CD14-positive monocyte (primary cell): Measurements from ENCODE around the gene ABRAXAS1. TPM values are rescaled to one million over a fixed set of nuclear protein-coding genes. Genes with fewer than 3 reads are reported as not detected.

Source experiments
- DNase-seq, 3 donors: peaks; one replicate each; pipeline ENCODE4 v3.0.0-alpha.2; 2011 to 2022
- H2AFZ ChIP-seq: 2 replicates; pipeline ENCODE4 v1.6.0; 2012; ENCODE audit warnings: mild to moderate bottlenecking, low read depth, low read length, inconsistent platforms; ENCODE audit not compliant: insufficient read depth, poor library complexity, severe bottlenecking
- H3K27ac ChIP-seq, 2 donors: 1 replicate in 1 of 2; 2 replicates in 1 of 2; pipeline ENCODE4 v1.5.1; 2012 to 2013; ENCODE audit warnings: low read length in 2 of 2, control low read depth in 1 of 2, inconsistent platforms in 1 of 2, low read depth in 1 of 2, mild to moderate bottlenecking in 1 of 2
- H3K27me3 ChIP-seq, 2 donors: one replicate each; pipeline versions ENCODE4 v1.6.0 to v1.6.1; 2011 to 2013; ENCODE audit warnings: low read length in 2 of 2; ENCODE audit not compliant: control insufficient read depth in 2 of 2, insufficient read depth in 2 of 2
- H3K36me3 ChIP-seq, 2 donors: replicated peaks in 1 of 2; 1 replicate in 1 of 2; 2 replicates in 1 of 2; pipeline versions ENCODE4 v1.5.1 to v1.6.1; 2012 to 2013; ENCODE audit warnings: low read length in 2 of 2, control low read depth in 1 of 2, inconsistent platforms in 1 of 2, mild to moderate bottlenecking in 1 of 2; ENCODE audit not compliant: insufficient read depth in 2 of 2, control insufficient read depth in 1 of 2
- H3K4me1 ChIP-seq, 2 donors: 1 replicate in 1 of 2; 2 replicates in 1 of 2; pipeline versions ENCODE4 v1.5.1 to v1.6.1; 2012 to 2013; ENCODE audit warnings: low read length in 2 of 2, control low read depth in 1 of 2, inconsistent platforms in 1 of 2, mild to moderate bottlenecking in 1 of 2, moderate library complexity in 1 of 2; ENCODE audit not compliant: insufficient read depth in 2 of 2, control insufficient read depth in 1 of 2
- H3K4me2 ChIP-seq: replicated peaks from 2 replicates; pipeline ENCODE3; 2012; ENCODE audit warnings: low read length, moderate library complexity, mild to moderate bottlenecking; ENCODE audit not compliant: poor library complexity, severe bottlenecking; ENCODE audit errors: extremely low read depth
- H3K4me3 ChIP-seq, 3 experiments: fragments of 200-600 bp in 1 of 3; sonication (generic) in 1 of 3; replicated peaks in 1 of 3; 1 replicate in 2 of 3; 2 replicates in 1 of 3; pipeline ENCODE4 v1.5.1; 2011 to 2013; ENCODE audit warnings: low read length in 3 of 3, mild to moderate bottlenecking in 3 of 3, control low read depth in 2 of 3, low read depth in 2 of 3, inconsistent platforms in 1 of 3, moderate library complexity in 1 of 3
- H3K79me2 ChIP-seq: 2 replicates; pipeline ENCODE4 v1.6.0; 2012; ENCODE audit warnings: mild to moderate bottlenecking, control low read depth, inconsistent platforms, low read length, moderate library complexity; ENCODE audit not compliant: insufficient read depth
- H3K9ac ChIP-seq: 2 replicates; pipeline ENCODE4 v1.6.0; 2017; ENCODE audit warnings: low read length, mild to moderate bottlenecking; ENCODE audit not compliant: insufficient read depth, poor library complexity, severe bottlenecking
- H3K9me3 ChIP-seq, 2 donors: replicated peaks in 1 of 2; 1 replicate in 1 of 2; 2 replicates in 1 of 2; pipeline versions ENCODE4 v1.5.1 to v1.6.1; 2012 to 2013; ENCODE audit warnings: low read length in 2 of 2, control low read depth in 1 of 2; ENCODE audit not compliant: control insufficient read depth in 1 of 2, insufficient read depth in 1 of 2
- H4K20me1 ChIP-seq: 2 replicates; pipeline ENCODE4 v1.6.0; 2012; ENCODE audit warnings: mild to moderate bottlenecking, low read length, control low read depth, moderate library complexity; ENCODE audit not compliant: insufficient read depth
- H3K27ac Mint-ChIP-seq, 7 donors: one replicate each; pipeline ENCODE4 v1.8.0; 2020; ENCODE audit warnings: mild to moderate bottlenecking in 7 of 7, mixed read lengths in 7 of 7, moderate library complexity in 6 of 7, inconsistent platforms in 2 of 7
- H3K27me3 Mint-ChIP-seq, 3 donors: one replicate each; pipeline ENCODE4 v1.8.0; 2021 to 2022; ENCODE audit warnings: low read depth in 3 of 3, mild to moderate bottlenecking in 3 of 3, mixed read lengths in 3 of 3, moderate library complexity in 3 of 3, inconsistent platforms in 1 of 3
- H3K36me3 Mint-ChIP-seq, 2 donors: one replicate each; pipeline ENCODE4 v1.8.0; 2020; ENCODE audit warnings: mixed read lengths in 2 of 2, inconsistent platforms in 1 of 2, mild to moderate bottlenecking in 1 of 2
- H3K4me1 Mint-ChIP-seq: one replicate; pipeline ENCODE4 v1.8.0; 2020; ENCODE audit warnings: mild to moderate bottlenecking, mixed read lengths
- H3K4me3 Mint-ChIP-seq, 2 donors: one replicate each; pipeline ENCODE4 v1.8.0; 2020; ENCODE audit warnings: mild to moderate bottlenecking in 2 of 2, mixed read lengths in 2 of 2, moderate library complexity in 1 of 2
- H3K9me3 Mint-ChIP-seq, 7 donors: one replicate each; pipeline ENCODE4 v1.8.0; 2020 to 2022; ENCODE audit warnings: mixed read lengths in 7 of 7, mild to moderate bottlenecking in 6 of 7, moderate library complexity in 6 of 7, inconsistent platforms in 2 of 7
- CTCF ChIP-seq: fragments of 200-600 bp; IDR thresholded peaks from one replicate; pipeline ENCODE4 v1.8.0; 2022; ENCODE audit warnings: antibody characterized with exemption, mild to moderate bottlenecking
- WGBS: methylation state at CpG from one replicate; pipeline ENCODE4 v1.1.5; 2013; ENCODE audit warnings: missing lambda C conversion rate; ENCODE audit not compliant: insufficient coverage; 5-methylcytosine and 5-hydroxymethylcytosine counted together
- intact Hi-C, 2 donors: fragments of 100-400 bp; cut with micrococcal nuclease; formaldehyde crosslinking; loops; one replicate each; pipeline versions ENCODE4 v1.15.0 to v1.15.1; 2023
- polyA minus RNA-seq: library from RNA; depleted of rRNA, polyadenylated mRNA; stranded (reverse); fragments of >200 nt; gene quantifications from 2 replicates; pipeline ENCODE4 v1.2.3, GENCODE V29; 2012
- polyA plus RNA-seq, 3 donors: library from polyadenylated mRNA; depleted of rRNA in 1 of 3; unstranded in 2 of 3; stranded (reverse) in 1 of 3; fragments of 300-500 nt in 2 of 3; fragments of >200 nt in 1 of 3; fragmentation: Illumina TruSeq in 2 of 3; gene quantifications; 1 replicate in 2 of 3; 2 replicates in 1 of 3; pipeline ENCODE4 v1.2.3, GENCODE V29; 2012 to 2021
- total RNA-seq, 12 experiments: library from RNA in 1 of 12; stranded (reverse) in 1 of 12; fragments of 120-200 nt in 1 of 12; gene quantifications; one replicate each; pipeline ENCODE4 v1.2.4 and lab custom pipeline; 2013 to 2026; ENCODE audit warnings: mixed read lengths in 6 of 12, inconsistent platforms in 1 of 12

ABRAXAS1 gene
- total RNA-seq (2013), result 17.3 TPM
- polyA plus RNA-seq (10 to 100 TPM in 1 of 3 donors, 1 to 10 TPM in 2; 6.0 to 10.8 (median 6.8) TPM), polyA minus RNA-seq (4.3 and 6.6 TPM in 2 replicates), total RNA-seq (lab: John Stamatoyannopoulos, UW) (4.1 to 28.4 (median 21.4) reads per million in 11 experiments)

GRCh38 chr4:83484500-83485461 is at the start of gene ABRAXAS1:
ABRAXAS1 (minus strand) TSS chr4:83485100; CDS start chr4:83485072, 28 bp downstream.
- H3K9me3 ChIP-seq, result no peaks in the 10 kb centered on the region
- peaks cover 2 to 8% of the 10 kb centered on the region in 2 donors for H3K36me3 Mint-ChIP-seq
- peaks cover 0 to 9% of the 10 kb centered on the region in 2 donors for H3K36me3 ChIP-seq
- peak within 1 kb of the TSS; percentile 41 to 82 for H3K27ac ChIP-seq
- H3K27me3 Mint-ChIP-seq, result no peaks in the 10 kb centered on the region
- peaks cover 13 to 16% of the 10 kb centered on the region in 2 donors for H3K4me1 ChIP-seq
- H3K4me3 ChIP-seq, result peak within 1 kb of the TSS; percentile 56 to 87 (median 65)
- no peaks in the 10 kb centered on the region for H3K79me2 ChIP-seq
- intact Hi-C loops, result no loop called here
- peak within 1 kb of the TSS; percentile 70 for H3K9ac ChIP-seq
- peak within 1 kb of the TSS; percentile 96 for H2AFZ ChIP-seq
- peak within 1 kb of the TSS; percentile 76 for H3K4me2 ChIP-seq
- peak within 1 kb of the TSS; percentile 82 to 95 (median 94) for H3K27ac Mint-ChIP-seq
- H3K9me3 Mint-ChIP-seq, result no peaks in the 10 kb centered on the region
- no peaks in the 10 kb centered on the region for H3K27me3 ChIP-seq
- TF ChIP-seq CTCF, result no peak
- WGBS, result under 1% methylated on average over 82 of the region's 93 CpGs
- peak within 1 kb of the TSS; percentile 100 for H3K4me3 Mint-ChIP-seq
- peak; percentile 83 to 85 (median 83) for DNase-seq
- H4K20me1 ChIP-seq, result no peaks in the 10 kb centered on the region
- H3K4me1 Mint-ChIP-seq, result peaks cover 15% of the 10 kb centered on the region

- Mint-ChIP-seq H3K9me3 (peaks cover 11 to 34% (median 25%) of the 10 kb centered on the region in 7 donors), H3K4me1 (peaks cover 4% of the 10 kb centered on the region), H3K27ac (no peak overlapping the region), H3K36me3 (no peaks in the 10 kb centered on the region), H3K4me3 (no peak overlapping the region), H3K27me3 (peaks cover 12 to 14% (median 14%) of the 10 kb centered on the region in 3 donors)
- no peak overlapping the region for H2AFZ ChIP-seq
- H3K27me3 ChIP-seq, result no peaks in the 10 kb centered on the region
- H3K4me2 ChIP-seq, result no peak overlapping the region
- H3K9me3 ChIP-seq, result peaks cover 14 to 19% of the 10 kb centered on the region in 2 donors
- H3K36me3 ChIP-seq, result no peaks in the 10 kb centered on the region
- no peak for DNase-seq
- no peak overlapping the region for H3K27ac ChIP-seq
- H3K4me1 ChIP-seq, result no peaks in the 10 kb centered on the region
- H4K20me1 ChIP-seq, result no peaks in the 10 kb centered on the region
- intact Hi-C loops, result loop anchor here in 1 of 2 donors (5.0 kb wide), 1 partner anchor 55 kb away; no protein-coding TSS in a partner anchor
- H3K4me3 ChIP-seq, result no peak overlapping the region
- no peaks in the 10 kb centered on the region for H3K79me2 ChIP-seq
- no peak for TF ChIP-seq CTCF
- WGBS, result no CpG with 5 or more reads among the region's 2 CpGs
- H3K9ac ChIP-seq, result no peak overlapping the region
Observed at GRCh38 chr4:83527671-83528070, 42.8 kb upstream of the ABRAXAS1 start.
